CD4-positive, alpha-beta T cell (primary cell): Measurements from ENCODE around the gene POP5. TPM values are rescaled to one million over a fixed set of nuclear protein-coding genes. Genes with fewer than 3 reads are reported as not detected.

ENCODE experiments used
- ATAC-seq: fragments of 200-7000 bp; cut with Tn5 transposase; one replicate; pipeline ENCODE4 v1.10.0; 2022; ENCODE audit warnings: mild to moderate bottlenecking; ENCODE audit not compliant: poor library complexity
- CTCF ChIA-PET: fragments of 350-600 bp; sonication (Branson Sonifier 250); formaldehyde crosslinking; loops from one replicate; lab custom pipeline; 2021; ENCODE audit warnings: antibody characterized with exemption, inconsistent platforms; lab: Charles Lee
- POLR2A ChIA-PET: fragments of 350-600 bp; sonication (Branson Sonifier 250); formaldehyde crosslinking; loops from one replicate; lab custom pipeline; 2021; ENCODE audit warnings: antibody characterized with exemption, inconsistent platforms; lab: Charles Lee
- DNase-seq, 14 experiments: peaks; one replicate each; pipeline ENCODE4 v3.0.0-alpha.2; 2013 to 2020; ENCODE audit warnings: mixed read lengths in 2 of 14
- H3K27ac ChIP-seq, 2 donors: one replicate each; pipeline versions ENCODE4 v1.5.1 to v1.7.0; 2013; ENCODE audit warnings: low read length in 2 of 2, low read depth in 1 of 2, mild to moderate bottlenecking in 1 of 2
- H3K27me3 ChIP-seq, 2 experiments: 1 replicate in 1 of 2; 2 replicates in 1 of 2; pipeline versions ENCODE4 v1.6.1 to v1.7.0; 2013; ENCODE audit warnings: low read length in 2 of 2, control low read depth in 1 of 2, mild to moderate bottlenecking in 1 of 2, moderate library complexity in 1 of 2; ENCODE audit not compliant: insufficient read depth in 2 of 2, control insufficient read depth in 1 of 2
- H3K36me3 ChIP-seq: one replicate; pipeline ENCODE4 v1.6.1; 2013; ENCODE audit warnings: low read length, control low read depth; ENCODE audit not compliant: insufficient read depth
- H3K4me1 ChIP-seq: one replicate; pipeline ENCODE4 v1.6.1; 2013; ENCODE audit warnings: low read length, control low read depth; ENCODE audit not compliant: insufficient read depth
- H3K4me3 ChIP-seq: one replicate; pipeline ENCODE4 v1.5.1; 2013; ENCODE audit warnings: mild to moderate bottlenecking, low read length, moderate library complexity
- H3K9me3 ChIP-seq, 2 experiments: 1 replicate in 1 of 2; 2 replicates in 1 of 2; pipeline versions ENCODE4 v1.6.1 to v1.7.0; 2013; ENCODE audit warnings: low read length in 2 of 2, mild to moderate bottlenecking in 2 of 2, control low read depth in 1 of 2, moderate library complexity in 1 of 2; ENCODE audit not compliant: control insufficient read depth in 1 of 2, insufficient read depth in 1 of 2
- H3K27ac Mint-ChIP-seq: one replicate; pipeline ENCODE4 v1.8.0; 2020; ENCODE audit warnings: mixed read lengths
- H3K27me3 Mint-ChIP-seq: one replicate; pipeline ENCODE4 v1.8.0; 2021; ENCODE audit warnings: mixed read lengths
- H3K36me3 Mint-ChIP-seq: one replicate; pipeline ENCODE4 v1.8.0; 2021; ENCODE audit warnings: low read depth, mixed read lengths
- H3K4me1 Mint-ChIP-seq: one replicate; pipeline ENCODE4 v1.8.0; 2021; ENCODE audit warnings: low read depth, mixed read lengths
- H3K4me3 Mint-ChIP-seq: one replicate; pipeline ENCODE4 v1.8.0; 2020; ENCODE audit warnings: mild to moderate bottlenecking, mixed read lengths
- H3K9me3 Mint-ChIP-seq: one replicate; pipeline ENCODE4 v1.8.0; 2020; ENCODE audit warnings: mixed read lengths
- CTCF ChIP-seq: fragments of 200-600 bp; IDR thresholded peaks from one replicate; pipeline ENCODE4 v1.8.0; 2022; ENCODE audit warnings: antibody characterized with exemption, mild to moderate bottlenecking
- intact Hi-C, 2 experiments: fragments of 100-400 bp; cut with DNase I in 1 of 2; cut with micrococcal nuclease in 1 of 2; formaldehyde crosslinking; loops; one replicate each; pipeline versions ENCODE4 v1.15.1 to v1.9.0; 2023 to 2025; cut with DNase I, micrococcal nuclease
- total RNA-seq, 174 experiments: library from RNA in 2 of 174; stranded (reverse) in 2 of 174; gene quantifications; one replicate each; pipeline ENCODE4 v1.2.3 and lab custom pipeline; 2021 to 2026

Gene POP5
- total RNA-seq, 2 experiments from 2014 or later: 17.9 to 22.0 TPM

GRCh38 chr12:120562906-120563305, 18.3 kb downstream of the POP5 start:
- no peaks in the 10 kb centered on the region for H3K27me3 Mint-ChIP-seq
- POLR2A ChIA-PET: interaction anchor here (1.5 to 2.0 kb wide), 2 partner anchors 19 to 34 kb away, joined by 4 read pairs; partner anchors contain the start of genes COQ5 and POP5
- H3K27ac Mint-ChIP-seq: peak overlapping the region; percentile 30
- H3K4me3 Mint-ChIP-seq: no peak overlapping the region
- H3K36me3 Mint-ChIP-seq: peaks cover 82% of the 10 kb centered on the region
- no peaks in the 10 kb centered on the region for H3K4me1 ChIP-seq
- H3K9me3 Mint-ChIP-seq: no peaks in the 10 kb centered on the region
- no peak for TF ChIP-seq CTCF
- CTCF ChIA-PET: no interaction called here
- H3K4me3 ChIP-seq: no peak overlapping the region
- intact Hi-C loops: no loop called here
- H3K36me3 ChIP-seq: peaks cover 92% of the 10 kb centered on the region
- H3K27me3 ChIP-seq: no peaks in the 10 kb centered on the region
- no peak overlapping the region for H3K27ac ChIP-seq
- ATAC-seq (no peak), DNase-seq (no peak)
- no peaks in the 10 kb centered on the region for H3K9me3 ChIP-seq
- no peaks in the 10 kb centered on the region for H3K4me1 Mint-ChIP-seq

- ATAC-seq (no peak), DNase-seq (no peak)
- H3K27me3 ChIP-seq: no peaks in the 10 kb centered on the region
- CTCF ChIA-PET: no interaction called here
- H3K27me3 Mint-ChIP-seq: no peaks in the 10 kb centered on the region
- H3K27ac ChIP-seq: no peak overlapping the region
- H3K4me1 ChIP-seq: peaks cover under 1% of the 10 kb centered on the region
- H3K4me3 ChIP-seq: no peak overlapping the region
- H3K27ac Mint-ChIP-seq: no peak overlapping the region
- H3K36me3 Mint-ChIP-seq: peaks cover 64% of the 10 kb centered on the region
- no peak overlapping the region for H3K4me3 Mint-ChIP-seq
- intact Hi-C loops: no loop called here
- peaks cover 2% of the 10 kb centered on the region for H3K4me1 Mint-ChIP-seq
- H3K9me3 ChIP-seq: no peaks in the 10 kb centered on the region
- H3K9me3 Mint-ChIP-seq: no peaks in the 10 kb centered on the region
- POLR2A ChIA-PET: no interaction called here
- H3K36me3 ChIP-seq: peaks cover 78% of the 10 kb centered on the region
- no peak for TF ChIP-seq CTCF
Observed at GRCh38 chr12:120557589-120557988, 23.6 kb downstream of the POP5 start.

GRCh38 chr12:120554678-120555077, 26.5 kb downstream of the POP5 start:
- TF ChIP-seq CTCF: no peak
- Histone ChIP-seq H3K27ac (no peak overlapping the region), H3K4me1 (peaks cover 11% of the 10 kb centered on the region), H3K9me3 (no peaks in the 10 kb centered on the region), H3K27me3 (no peaks in the 10 kb centered on the region), H3K4me3 (no peak overlapping the region), H3K36me3 (peaks cover 66% of the 10 kb centered on the region)
- POLR2A ChIA-PET: no interaction called here
- ATAC-seq (no peak), DNase-seq (no peak)
- no peaks in the 10 kb centered on the region for H3K9me3 Mint-ChIP-seq
- H3K27ac Mint-ChIP-seq: peak overlapping the region; percentile 58
- CTCF ChIA-PET: no interaction called here
- intact Hi-C loops: no loop called here
- no peaks in the 10 kb centered on the region for H3K27me3 Mint-ChIP-seq
- peaks cover 47% of the 10 kb centered on the region for H3K36me3 Mint-ChIP-seq
- peaks cover 15% of the 10 kb centered on the region for H3K4me1 Mint-ChIP-seq
- no peak overlapping the region for H3K4me3 Mint-ChIP-seq
